Prostate gland (tissue), 2 donors: ENCODE results near the gene CACNA1A. TPM values are rescaled to one million over a fixed set of nuclear protein-coding genes. Genes with fewer than 3 reads are reported as not detected.
A peak's percentile ranks its signal among the peaks of the same experiment; 100 is the strongest.

Source experiments
- DNase-seq: peaks from one replicate; pipeline ENCODE4 v3.0.0-alpha.2; 2019; ENCODE audit warnings: low spot score
- H3K27ac ChIP-seq, 2 donors: fragments of 200-600 bp; sonication (generic); 2 replicates each; pipeline ENCODE4 v1.5.1; 2017 to 2019
- H3K27me3 ChIP-seq: fragments of 200-600 bp; sonication (generic); replicated peaks from 2 replicates; pipeline ENCODE4 v1.5.1; 2019; ENCODE audit not compliant: insufficient read depth
- H3K36me3 ChIP-seq, 2 donors: fragments of 200-600 bp; sonication (generic); 1 replicate in 1 of 2; 2 replicates in 1 of 2; pipeline versions ENCODE4 v1.5.1 to v1.8.1; 2017 to 2019
- H3K4me1 ChIP-seq: fragments of 200-600 bp; sonication (generic); replicated peaks from 2 replicates; pipeline ENCODE4 v1.5.1; 2019
- H3K4me3 ChIP-seq, 2 donors: fragments of 200-600 bp; sonication (generic); 2 replicates each; pipeline ENCODE4 v1.5.1; 2017 to 2019
- H3K9me3 ChIP-seq: fragments of 200-600 bp; sonication (generic); 2 replicates; pipeline ENCODE4 v1.5.1; 2017
- CTCF ChIP-seq, 4 experiments: fragments of 200-600 bp in 2 of 4; fragments of 450-650 bp in 2 of 4; sonication (generic) in 2 of 4; IDR thresholded peaks; 1 replicate in 3 of 4; 2 replicates in 1 of 4; pipeline ENCODE4 v1.5.1; 2016 to 2019; ENCODE audit warnings: antibody characterized with exemption in 4 of 4, mild to moderate bottlenecking in 2 of 4, moderate library complexity in 2 of 4
- POLR2A ChIP-seq: fragments of 450-650 bp; IDR thresholded peaks from one replicate; pipeline ENCODE4 v1.6.1; 2016; ENCODE audit warnings: antibody characterized with exemption, mild to moderate bottlenecking
- POLR2AphosphoS5 ChIP-seq: sonication (generic); formaldehyde crosslinking; IDR thresholded peaks from one replicate; pipeline ENCODE4 v1.6.1; 2017; ENCODE audit warnings: antibody characterized with exemption
- WGBS: methylation state at CpG from one replicate; pipeline ENCODE4 v1.1.5; 2018; 5-methylcytosine and 5-hydroxymethylcytosine counted together
- intact Hi-C: fragments of 100-400 bp; cut with DNase I; formaldehyde crosslinking; loops from one replicate; pipeline ENCODE4 v1.14.2; 2022
- total RNA-seq, 2 donors: library from RNA; depleted of rRNA; stranded (reverse); fragments of >200 nt; gene quantifications; one replicate each; pipeline ENCODE4 v1.1.0, GENCODE V29; 2016

Gene CACNA1A
- total RNA-seq, result 10 to 100 TPM in 1 of 2 donors, under 1 TPM in 1; 0.46 to 12.4 TPM

GRCh38 chr19:13506471-13506820 lies at the start of gene CACNA1A:
CACNA1A (minus strand) TSS chr19:13506479; CDS start chr19:13506224, 255 bp downstream.
- Histone ChIP-seq H3K4me3 (peak within 1 kb of the TSS in 1 of 2 donors; percentile 19), H3K4me1 (no peaks in the 10 kb centered on the region), H3K27ac (no peak within 1 kb of the TSS), H3K27me3 (peaks cover 21% of the 10 kb centered on the region), H3K36me3 (no peaks in the 10 kb centered on the region), H3K9me3 (no peaks in the 10 kb centered on the region)
- WGBS, result 1% methylated on average over 19 of the region's 21 CpGs
- TF ChIP-seq POLR2AphosphoS5 (no peak), POLR2A (no peak), CTCF (IDR thresholded peaks at IDR 0.05) (no peak)
- DNase-seq, result no peak
- intact Hi-C loops, result no loop called here

GRCh38 chr19:13554506-13555240 lies 48.4 kb upstream of the CACNA1A start:
- WGBS, result 55% methylated on average over 10 of the region's 10 CpGs
- Histone ChIP-seq H3K9me3 (no peaks in the 10 kb centered on the region), H3K27me3 (peaks cover 3% of the 10 kb centered on the region), H3K4me1 (no peaks in the 10 kb centered on the region), H3K27ac (no peak overlapping the region), H3K36me3 (no peaks in the 10 kb centered on the region), H3K4me3 (no peak overlapping the region)
- no peak for DNase-seq
- intact Hi-C loops, result no loop called here
- no peak for TF ChIP-seq POLR2A
- no peak for TF ChIP-seq POLR2AphosphoS5
- TF ChIP-seq CTCF (IDR thresholded peaks at IDR 0.05), result no peak

- peaks cover 3% of the 10 kb centered on the region for H3K27me3 ChIP-seq
- H3K27ac ChIP-seq, result no peak overlapping the region
- DNase-seq, result no peak
- intact Hi-C loops, result no loop called here
- no peaks in the 10 kb centered on the region for H3K9me3 ChIP-seq
- no peak overlapping the region for H3K4me3 ChIP-seq
- no peak for TF ChIP-seq CTCF (IDR thresholded peaks at IDR 0.05)
- TF ChIP-seq POLR2AphosphoS5, result no peak
- H3K4me1 ChIP-seq, result no peaks in the 10 kb centered on the region
- no peaks in the 10 kb centered on the region for H3K36me3 ChIP-seq
- 92% methylated on average over 2 of the region's 2 CpGs for WGBS
Observed at GRCh38 chr19:13553880-13554400, 47.7 kb upstream of the CACNA1A start.

GRCh38 chr19:13548131-13548530 lies 41.9 kb upstream of the CACNA1A start:
- intact Hi-C loops, result no loop called here

More at GRCh38 chr19:13548131-13548530, 41.9 kb upstream of the CACNA1A start:
- no peaks in the 10 kb centered on the region for H3K9me3 ChIP-seq
- H3K36me3 ChIP-seq, result no peaks in the 10 kb centered on the region
- WGBS, result 66% methylated on average over 3 of the region's 3 CpGs
- no peak overlapping the region for H3K4me3 ChIP-seq
- no peak overlapping the region for H3K27ac ChIP-seq
- peaks cover 5% of the 10 kb centered on the region for H3K27me3 ChIP-seq
- H3K4me1 ChIP-seq, result no peaks in the 10 kb centered on the region
- no peak for DNase-seq
- no peak for TF ChIP-seq CTCF (IDR thresholded peaks at IDR 0.05)
